Activated T-cell treated with anti-CD3 and anti-CD28 coated beads for 48 hours (primary cell): ENCODE data around the gene SLC17A6.

Experiments used
- DNase-seq: peaks from one replicate; pipeline ENCODE4 v3.0.0-alpha.2; 2020; ENCODE audit warnings: low read depth

SLC17A6 gene

GRCh38 chr11:22337596-22338485 lies at the start of gene SLC17A6:
SLC17A6 (plus strand) TSS chr11:22338381; CDS start chr11:22338534, 153 bp downstream.
- DNase-seq = no peak

- DNase-seq = no peak
Measured at GRCh38 chr11:22302368-22302767, 35.8 kb upstream of the SLC17A6 start.

GRCh38 chr11:22304337-22304961 lies 33.7 kb upstream of the SLC17A6 start:
- DNase-seq = no peak

- DNase-seq = no peak
Measured at GRCh38 chr11:22317656-22318055, 20.5 kb upstream of the SLC17A6 start.

DNA sequence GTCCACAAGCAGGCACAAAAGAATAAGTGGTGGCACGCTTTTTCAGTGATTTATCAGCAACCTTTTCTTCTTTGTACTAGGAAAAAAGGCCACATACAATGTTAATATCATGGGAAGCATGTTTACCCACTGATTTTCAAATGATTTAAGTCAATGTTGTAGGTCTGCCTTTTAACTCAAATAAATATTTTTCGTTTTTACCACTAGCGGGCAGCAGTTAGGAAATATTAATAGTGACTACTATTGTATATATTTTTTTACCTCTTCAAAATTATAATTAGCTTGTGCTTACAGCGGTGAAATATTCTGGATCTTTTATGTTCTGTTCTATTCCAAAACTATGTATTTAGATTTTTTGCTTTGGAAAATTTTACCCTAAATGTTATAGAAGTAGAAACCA lies 6.4 kb upstream of the SLC17A6 start:
- DNase-seq = no peak

- DNase-seq = no peak
Measured at GRCh38 chr11:22336587-22336986, 1.6 kb upstream of the SLC17A6 start.

DNA sequence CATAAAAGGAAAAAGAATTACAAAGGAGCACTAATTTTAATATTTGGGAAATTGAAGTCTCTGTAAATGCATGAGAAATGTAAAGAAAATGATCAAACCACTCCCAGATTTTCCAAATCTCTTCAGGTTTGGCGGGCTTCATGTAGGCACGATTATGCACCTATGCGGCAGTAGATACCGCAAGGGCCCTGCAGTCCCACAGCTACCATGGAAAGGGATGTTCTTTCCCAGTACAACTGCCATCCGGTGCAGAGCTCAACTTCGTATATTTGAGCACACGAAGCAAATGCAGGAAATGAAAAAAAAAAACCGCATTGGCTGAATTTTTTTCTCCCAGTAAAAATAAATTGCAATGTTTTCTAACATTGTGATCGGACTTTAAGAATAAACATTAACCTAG lies 1.4 kb downstream of the SLC17A6 start:
- no peak for DNase-seq

- no peak for DNase-seq
Measured at GRCh38 chr11:22340235-22340634, 2.1 kb downstream of the SLC17A6 start.

DNA sequence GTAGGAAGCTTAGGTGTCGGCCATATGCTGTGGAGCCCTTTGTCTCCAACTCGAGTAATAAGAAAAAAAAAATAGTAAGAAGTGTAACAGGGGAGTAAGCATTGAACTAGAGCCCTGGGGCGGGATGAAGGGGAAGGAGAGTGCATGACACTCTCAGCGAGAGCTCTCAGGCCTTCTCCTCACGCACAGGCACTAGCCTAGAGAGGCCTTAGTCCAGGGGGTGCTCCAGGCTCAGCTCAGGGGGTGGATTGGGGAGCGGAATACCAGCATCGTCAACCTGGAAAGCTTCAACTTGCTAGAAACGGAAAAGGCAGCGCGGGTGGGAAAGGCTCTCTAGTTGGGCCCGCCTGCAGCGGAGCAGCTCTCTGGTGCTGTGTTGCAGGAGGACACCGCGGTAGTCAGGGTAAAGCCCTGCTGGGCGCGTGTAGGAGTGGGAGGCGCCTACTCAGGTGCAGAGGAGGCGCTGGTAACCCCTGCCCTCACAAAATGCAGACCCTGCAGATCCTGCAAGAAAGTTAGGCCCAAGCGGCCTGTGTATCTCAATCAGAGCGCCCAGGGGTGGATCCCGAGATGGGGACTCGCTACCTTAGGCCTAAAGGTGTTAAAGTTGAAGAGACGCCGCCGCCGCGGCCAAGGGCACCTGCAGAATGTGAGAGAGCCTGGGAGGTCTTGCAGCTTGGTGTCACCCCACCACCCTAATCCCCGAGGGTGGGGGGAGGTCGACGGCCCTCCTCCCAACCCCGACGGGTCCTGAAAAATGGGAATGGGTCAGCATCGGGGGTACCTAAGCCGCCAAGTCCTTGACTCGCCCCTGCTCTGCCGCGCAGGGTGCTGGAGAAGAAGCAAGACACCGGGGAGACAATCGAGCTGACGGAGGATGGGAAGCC lies 2.8 kb downstream of the SLC17A6 start:
- no peak for DNase-seq

DNA sequence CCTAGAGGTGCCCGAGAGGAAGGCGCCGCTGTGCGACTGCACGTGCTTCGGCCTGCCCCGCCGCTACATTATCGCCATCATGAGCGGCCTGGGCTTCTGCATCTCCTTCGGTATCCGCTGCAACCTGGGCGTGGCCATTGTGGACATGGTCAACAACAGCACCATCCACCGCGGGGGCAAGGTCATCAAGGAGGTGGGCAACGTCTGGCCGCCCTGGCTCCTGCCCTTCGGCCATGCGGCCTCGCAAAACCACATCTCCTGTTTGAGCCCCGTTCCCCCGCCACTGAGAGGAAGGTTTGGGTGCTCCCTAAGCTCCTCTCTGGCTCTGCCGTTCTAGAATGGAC lies 3.4 kb downstream of the SLC17A6 start:
- no peak for DNase-seq

DNA sequence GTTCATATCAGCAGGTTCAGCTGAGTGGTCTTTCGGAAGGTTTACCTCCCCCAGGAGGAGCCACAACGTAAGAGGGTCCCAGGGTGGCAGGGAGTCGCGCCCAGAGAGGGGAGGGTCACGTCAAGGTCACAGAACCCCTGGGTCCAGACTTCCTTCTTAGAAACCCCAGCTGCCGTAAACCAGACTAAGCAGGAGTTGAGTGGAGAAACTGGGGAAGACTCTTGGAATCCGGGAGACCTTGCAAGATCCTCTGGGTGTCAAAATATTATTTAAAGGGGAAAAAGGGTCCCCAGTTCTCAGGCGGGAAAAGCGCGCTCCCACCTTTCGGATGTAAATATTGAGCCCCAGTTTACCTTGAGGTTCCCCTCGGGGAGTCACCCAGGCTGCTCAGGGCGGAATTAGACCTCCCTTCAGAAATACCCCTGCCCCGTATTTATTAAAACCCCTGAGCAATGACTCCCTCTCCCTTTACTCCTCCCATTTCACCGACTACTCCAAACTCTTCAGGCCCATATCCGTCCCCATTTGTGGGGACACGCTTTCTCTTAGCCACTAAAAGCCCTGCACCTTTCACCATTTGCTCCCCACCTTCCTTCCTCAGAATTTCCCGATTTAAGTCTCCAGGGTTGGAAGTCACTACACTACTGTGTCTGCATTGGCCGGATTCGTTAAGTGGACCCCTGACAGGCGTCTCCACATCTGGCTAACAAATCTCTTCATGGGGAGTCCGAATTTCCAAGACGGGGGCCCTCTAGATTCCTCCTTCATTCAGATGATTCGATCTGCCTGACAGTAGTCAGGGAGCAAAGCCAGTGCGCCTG lies 4.2 kb downstream of the SLC17A6 start:
- DNase-seq = no peak

DNA sequence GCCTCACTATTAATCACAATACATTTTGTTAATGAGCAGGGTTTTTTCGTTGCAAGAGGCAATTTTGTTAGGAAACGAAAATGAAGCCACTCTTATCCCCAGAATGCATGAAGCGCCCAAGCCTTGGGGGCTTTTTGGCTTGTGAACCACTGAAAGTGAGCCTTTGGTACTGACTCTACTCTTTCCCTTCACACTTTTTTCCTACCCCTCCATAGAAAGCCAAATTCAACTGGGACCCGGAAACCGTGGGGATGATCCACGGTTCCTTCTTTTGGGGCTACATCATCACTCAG lies 4.8 kb downstream of the SLC17A6 start:
- DNase-seq = no peak

GRCh38 chr11:22343371-22344032 lies 5.3 kb downstream of the SLC17A6 start:
- DNase-seq = no peak

DNA sequence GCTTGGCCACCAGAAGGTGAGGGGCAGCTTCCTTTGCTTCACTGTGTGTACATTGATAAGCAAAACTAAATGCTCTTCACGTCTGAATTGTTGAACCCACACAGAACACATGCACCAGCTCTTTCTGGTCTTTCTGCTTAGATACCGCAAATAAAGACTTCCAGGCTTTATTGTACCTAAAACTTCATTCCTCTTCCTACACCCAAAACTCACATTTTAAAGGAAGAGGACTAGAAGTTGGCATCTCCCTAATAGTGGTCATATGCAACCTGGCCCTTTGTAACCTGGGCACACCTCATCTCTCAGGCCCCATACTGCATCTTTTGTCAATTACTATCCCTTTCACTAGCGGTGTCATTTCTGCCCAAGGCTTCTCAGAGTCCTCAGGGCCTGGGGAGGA lies 5.9 kb downstream of the SLC17A6 start:
- DNase-seq = no peak

DNA sequence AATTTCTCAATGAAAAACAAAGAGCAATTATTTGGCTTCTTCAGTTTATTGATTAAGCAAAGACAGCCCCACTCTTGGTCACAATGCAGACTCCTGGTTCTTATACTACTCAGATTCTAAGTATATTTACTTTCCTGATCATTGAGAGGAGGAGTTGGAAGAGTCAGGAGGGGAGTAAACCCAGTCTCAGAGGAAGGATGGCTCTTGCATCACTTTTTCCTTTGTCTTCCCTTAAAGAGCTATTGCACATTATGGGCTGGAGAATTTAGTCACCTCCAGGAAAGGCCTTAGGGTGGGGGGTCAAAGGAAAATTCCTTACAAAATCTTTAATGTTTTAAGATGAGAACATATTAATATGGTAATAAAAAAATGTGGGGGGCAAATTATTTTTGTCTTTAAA lies 8.1 kb downstream of the SLC17A6 start:
- DNase-seq = no peak

GRCh38 chr11:22347857-22348487 lies 9.8 kb downstream of the SLC17A6 start:
- no peak for DNase-seq

GRCh38 chr11:22349491-22349890 lies 11.3 kb downstream of the SLC17A6 start:
- DNase-seq = no peak

- DNase-seq = no peak
Measured at GRCh38 chr11:22359295-22359694, 21.1 kb downstream of the SLC17A6 start.

- no peak for DNase-seq
Measured at GRCh38 chr11:22371160-22371559, 33.0 kb downstream of the SLC17A6 start.

- no peak for DNase-seq
Measured at GRCh38 chr11:22387126-22387525, 48.9 kb downstream of the SLC17A6 start.
